Upper lobe of left lung (tissue), 4 donors: ENCODE measurements around the gene CTU2.

Experiments
- POLR2A ChIP-seq, 4 donors: fragments of 450-650 bp; IDR thresholded peaks; one replicate each; pipeline ENCODE4 v1.5.1; 2016 to 2017; ENCODE audit warnings: antibody characterized with exemption in 4 of 4, mild to moderate bottlenecking in 2 of 4
- TF ChIP-seq, protein P1 (sequence below), 6 experiments: fragments of 450-650 bp in 4 of 6; fragments of 200-600 bp in 2 of 6; sonication (generic) in 2 of 6; IDR thresholded peaks; one replicate each; pipeline ENCODE4 v1.5.1; 2016 to 2019; ENCODE audit warnings: antibody characterized with exemption in 6 of 6

DNA sequence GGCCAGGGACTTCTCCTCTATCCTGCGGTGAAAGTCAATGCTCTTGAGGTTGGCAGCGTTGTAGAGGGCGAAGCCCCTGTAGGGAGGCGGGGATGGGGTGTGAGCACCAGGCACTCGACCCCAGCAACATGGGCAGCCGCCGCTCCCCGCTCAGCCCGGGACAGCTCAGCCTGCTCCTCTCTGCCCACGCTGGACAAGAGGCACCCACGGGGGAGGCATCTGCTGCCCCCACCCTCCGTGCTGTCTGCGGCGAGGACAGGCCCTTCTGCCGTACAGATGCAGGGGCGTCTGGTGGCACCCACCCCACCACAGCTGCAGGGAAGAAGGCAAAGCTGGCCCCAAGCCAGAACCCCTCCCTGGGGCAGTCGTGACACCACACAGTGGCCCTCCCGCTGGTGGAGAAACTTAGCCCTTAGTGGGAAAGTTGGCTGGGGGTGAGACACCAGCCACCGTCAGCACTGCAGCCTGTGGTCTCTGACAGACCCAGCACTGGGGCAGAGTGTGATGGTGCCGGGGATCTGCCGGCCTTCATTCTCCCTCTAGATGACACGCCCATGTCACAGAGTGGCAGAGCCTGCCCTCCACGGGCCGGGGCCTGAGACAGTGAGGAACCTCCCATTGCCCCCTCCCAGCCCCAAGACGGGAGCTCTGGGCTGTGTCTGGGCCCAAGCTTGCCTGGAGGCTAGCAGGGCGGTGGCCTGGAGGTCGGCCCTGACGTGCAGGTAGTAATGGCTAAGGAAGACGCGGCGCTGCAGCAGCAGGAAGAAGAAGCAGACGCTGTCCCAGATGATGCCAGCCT is 19.5 kb downstream of the CTU2 start:
- TF ChIP-seq, protein P1, sequence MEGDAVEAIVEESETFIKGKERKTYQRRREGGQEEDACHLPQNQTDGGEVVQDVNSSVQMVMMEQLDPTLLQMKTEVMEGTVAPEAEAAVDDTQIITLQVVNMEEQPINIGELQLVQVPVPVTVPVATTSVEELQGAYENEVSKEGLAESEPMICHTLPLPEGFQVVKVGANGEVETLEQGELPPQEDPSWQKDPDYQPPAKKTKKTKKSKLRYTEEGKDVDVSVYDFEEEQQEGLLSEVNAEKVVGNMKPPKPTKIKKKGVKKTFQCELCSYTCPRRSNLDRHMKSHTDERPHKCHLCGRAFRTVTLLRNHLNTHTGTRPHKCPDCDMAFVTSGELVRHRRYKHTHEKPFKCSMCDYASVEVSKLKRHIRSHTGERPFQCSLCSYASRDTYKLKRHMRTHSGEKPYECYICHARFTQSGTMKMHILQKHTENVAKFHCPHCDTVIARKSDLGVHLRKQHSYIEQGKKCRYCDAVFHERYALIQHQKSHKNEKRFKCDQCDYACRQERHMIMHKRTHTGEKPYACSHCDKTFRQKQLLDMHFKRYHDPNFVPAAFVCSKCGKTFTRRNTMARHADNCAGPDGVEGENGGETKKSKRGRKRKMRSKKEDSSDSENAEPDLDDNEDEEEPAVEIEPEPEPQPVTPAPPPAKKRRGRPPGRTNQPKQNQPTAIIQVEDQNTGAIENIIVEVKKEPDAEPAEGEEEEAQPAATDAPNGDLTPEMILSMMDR (IDR thresholded peaks at IDR 0.05), result no peak
- no peak for TF ChIP-seq POLR2A (IDR thresholded peaks at IDR 0.05)
